Astrocyte (in vitro differentiated cells and primary cell): ENCODE results near the gene NSRP1.

ENCODE experiments used
- EZH2 ChIP-seq: IDR thresholded peaks from 2 replicates; pipeline ENCODE4 v1.6.1; 2012; ENCODE audit warnings: mild to moderate bottlenecking, low read length, inconsistent platforms; ENCODE audit not compliant: insufficient read depth
- TF ChIP-seq, protein P1 (sequence below): IDR thresholded peaks from 2 replicates; pipeline ENCODE4 v1.5.1; 2011; ENCODE audit warnings: low read depth, mild to moderate bottlenecking, inconsistent platforms, low read length, moderate library complexity; ENCODE audit not compliant: insufficient read depth

DNA sequence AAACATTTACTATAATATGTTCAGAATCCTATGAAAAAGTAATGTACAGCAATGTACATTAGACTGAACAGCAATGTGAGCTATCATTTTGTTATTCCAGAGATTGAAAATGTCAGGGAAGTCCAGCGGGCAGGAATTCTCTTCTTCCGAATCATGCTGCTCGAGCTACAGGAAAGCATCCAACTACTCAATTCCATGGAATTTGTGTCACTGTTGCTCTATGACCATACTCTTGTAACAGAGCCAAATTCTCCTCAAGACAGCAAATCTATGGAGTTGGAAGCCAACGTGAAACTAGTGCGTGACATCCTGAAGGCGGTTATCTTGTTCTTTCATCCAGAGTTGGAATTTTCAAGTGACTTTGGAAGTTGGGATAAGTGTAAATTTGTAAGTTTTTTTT, 24.8 kb upstream of the NSRP1 start:
- TF ChIP-seq, protein P1, sequence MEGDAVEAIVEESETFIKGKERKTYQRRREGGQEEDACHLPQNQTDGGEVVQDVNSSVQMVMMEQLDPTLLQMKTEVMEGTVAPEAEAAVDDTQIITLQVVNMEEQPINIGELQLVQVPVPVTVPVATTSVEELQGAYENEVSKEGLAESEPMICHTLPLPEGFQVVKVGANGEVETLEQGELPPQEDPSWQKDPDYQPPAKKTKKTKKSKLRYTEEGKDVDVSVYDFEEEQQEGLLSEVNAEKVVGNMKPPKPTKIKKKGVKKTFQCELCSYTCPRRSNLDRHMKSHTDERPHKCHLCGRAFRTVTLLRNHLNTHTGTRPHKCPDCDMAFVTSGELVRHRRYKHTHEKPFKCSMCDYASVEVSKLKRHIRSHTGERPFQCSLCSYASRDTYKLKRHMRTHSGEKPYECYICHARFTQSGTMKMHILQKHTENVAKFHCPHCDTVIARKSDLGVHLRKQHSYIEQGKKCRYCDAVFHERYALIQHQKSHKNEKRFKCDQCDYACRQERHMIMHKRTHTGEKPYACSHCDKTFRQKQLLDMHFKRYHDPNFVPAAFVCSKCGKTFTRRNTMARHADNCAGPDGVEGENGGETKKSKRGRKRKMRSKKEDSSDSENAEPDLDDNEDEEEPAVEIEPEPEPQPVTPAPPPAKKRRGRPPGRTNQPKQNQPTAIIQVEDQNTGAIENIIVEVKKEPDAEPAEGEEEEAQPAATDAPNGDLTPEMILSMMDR = no peak
- no peak for TF ChIP-seq EZH2
